GM19328 (cell line): Measurements from ENCODE around the gene BFAR.
A peak's percentile ranks its signal among the peaks of the same experiment; 100 is the strongest.
"Not testable (repeated sequence)": the region's sequence is repeated elsewhere in the genome, so short reads cannot be mapped to it uniquely, and the experiment has no call there.

Source experiments
- ATAC-seq: cut with Tn5 transposase; IDR thresholded peaks from one replicate; pipeline ENCODE4 v1.9.1; 2021; ENCODE audit warnings: mild to moderate bottlenecking, moderate library complexity; ENCODE audit not compliant: unreplicated experiment

BFAR gene

GRCh38 chr16:14632693-14633569, at the start of gene BFAR:
TSS of gene BFAR (plus strand) at chr16:14632951. CDS start at chr16:14644347, 11,396 bp downstream.
- peak; percentile 74 for ATAC-seq

GRCh38 chr16:14585287-14585686, 47.5 kb upstream of the BFAR start:
- no peak for ATAC-seq

- ATAC-seq, result no peak
Measured at GRCh38 chr16:14586637-14587305, 46.0 kb upstream of the BFAR start.

- ATAC-seq, result no peak
Measured at GRCh38 chr16:14600164-14600563, 32.6 kb upstream of the BFAR start.

- ATAC-seq, result no peak
Measured at GRCh38 chr16:14602443-14602963, 30.2 kb upstream of the BFAR start.

- no peak for ATAC-seq
Measured at GRCh38 chr16:14606102-14606501, 26.6 kb upstream of the BFAR start.

- ATAC-seq, result peak; percentile 59
Measured at GRCh38 chr16:14608111-14608566, 24.6 kb upstream of the BFAR start.

GRCh38 chr16:14608604-14609003, 24.1 kb upstream of the BFAR start:
- no peak for ATAC-seq

GRCh38 chr16:14609716-14610115, 23.0 kb upstream of the BFAR start:
- ATAC-seq, result no peak

- ATAC-seq, result no peak
Measured at GRCh38 chr16:14611660-14612059, 21.1 kb upstream of the BFAR start.

- no peak for ATAC-seq
Measured at GRCh38 chr16:14613991-14614390, 18.8 kb upstream of the BFAR start.

GRCh38 chr16:14616280-14616679, 16.5 kb upstream of the BFAR start:
- ATAC-seq, result no peak

GRCh38 chr16:14618566-14618965, 14.2 kb upstream of the BFAR start:
- no peak for ATAC-seq

GRCh38 chr16:14627078-14627477, 5.7 kb upstream of the BFAR start:
- ATAC-seq, result no peak

- ATAC-seq, result no peak
Measured at GRCh38 chr16:14628806-14629611, 3.7 kb upstream of the BFAR start.

- ATAC-seq, result peak; percentile 6
Measured at GRCh38 chr16:14629612-14629918, 3.2 kb upstream of the BFAR start.

- peak; percentile 48 for ATAC-seq
Measured at GRCh38 chr16:14629919-14630619, 2.7 kb upstream of the BFAR start, which contains the start of gene PARN. TSS of gene PARN (minus strand) at chr16:14630260. CDS start at chr16:14630125, 135 bp downstream.

- ATAC-seq, result not testable (repeated sequence)
Measured at GRCh38 chr16:14630620-14631330, 2.0 kb upstream of the BFAR start.

GRCh38 chr16:14634389-14634725, 1.6 kb downstream of the BFAR start:
- no peak for ATAC-seq
